Peyer's patch (tissue), 4 donors: ENCODE data around the gene AANAT. TPM values are rescaled to one million over a fixed set of nuclear protein-coding genes. Genes with fewer than 3 reads are reported as not detected.

Experiments
- DNase-seq, 3 donors: peaks; one replicate each; pipeline ENCODE4 v3.0.0-alpha.2; 2017 to 2019
- H3K27ac ChIP-seq, 4 donors: fragments of 200-600 bp; sonication (generic); one replicate each; pipeline ENCODE4 v1.5.1; 2016 to 2019
- H3K27me3 ChIP-seq, 2 donors: fragments of 200-600 bp; sonication (generic); one replicate each; pipeline ENCODE4 v1.5.1; 2019
- H3K36me3 ChIP-seq, 3 donors: fragments of 200-600 bp; sonication (generic); one replicate each; pipeline ENCODE4 v1.5.1; 2016 to 2019
- H3K4me1 ChIP-seq, 4 donors: fragments of 200-600 bp; sonication (generic); one replicate each; pipeline ENCODE4 v1.5.1; 2016 to 2019
- H3K4me3 ChIP-seq, 4 donors: fragments of 200-600 bp; sonication (generic); 1 replicate in 3 of 4; 2 replicates in 1 of 4; pipeline ENCODE4 v1.5.1; 2016 to 2019; ENCODE audit warnings: mild to moderate bottlenecking in 1 of 4
- H3K9me3 ChIP-seq, 4 donors: fragments of 200-600 bp; sonication (generic); one replicate each; pipeline ENCODE4 v1.5.1; 2016 to 2019; ENCODE audit warnings: mild to moderate bottlenecking in 1 of 4
- CTCF ChIP-seq, 6 experiments: fragments of 450-650 bp in 4 of 6; fragments of 200-600 bp in 2 of 6; sonication (generic) in 1 of 6; IDR thresholded peaks; one replicate each; pipeline ENCODE4 v1.5.1; 2017 to 2019; ENCODE audit warnings: antibody characterized with exemption in 6 of 6, mild to moderate bottlenecking in 3 of 6, moderate library complexity in 1 of 6
- POLR2A ChIP-seq, 2 donors: fragments of 450-650 bp; IDR thresholded peaks; one replicate each; pipeline ENCODE4 v1.5.1; 2017; ENCODE audit warnings: antibody characterized with exemption in 2 of 2, mild to moderate bottlenecking in 2 of 2, moderate library complexity in 2 of 2
- total RNA-seq, 4 donors: library from RNA; depleted of rRNA; stranded (reverse); fragments of >200 nt; gene quantifications; one replicate each; pipeline ENCODE4 v1.1.0, GENCODE V29; 2016

AANAT gene
- total RNA-seq, 4 donors from 2014 or later = not detected

- peak overlapping the region in 3 of 4 donors; percentile 16 to 94 (median 26) for H3K4me3 ChIP-seq
- DNase-seq = no peak
- peaks cover 0 to 62% (median 37%) of the 10 kb centered on the region in 4 donors for H3K4me1 ChIP-seq
Observed at GRCh38 chr17:76497699-76497978, 30.2 kb downstream of the AANAT start.

GRCh38 chr17:76497979-76498875 is 30.8 kb downstream of the AANAT start:
- Histone ChIP-seq H3K4me3 (peak overlapping the region; percentile 16 to 94 (median 56)), H3K4me1 (peaks cover 0 to 56% (median 32%) of the 10 kb centered on the region in 4 donors), H3K27me3 (no peaks in the 10 kb centered on the region), H3K27ac (peak overlapping the region; percentile 51 to 97 (median 78)), H3K36me3 (no peaks in the 10 kb centered on the region), H3K9me3 (no peaks in the 10 kb centered on the region)
- TF ChIP-seq POLR2A (IDR thresholded peaks at IDR 0.05) (no peak), CTCF (IDR thresholded peaks at IDR 0.05) (no peak)
- DNase-seq = peak; percentile 44 to 80 (median 79)

More at GRCh38 chr17:76497699-76497978, 30.2 kb downstream of the AANAT start:
- no peaks in the 10 kb centered on the region for H3K36me3 ChIP-seq
- no peaks in the 10 kb centered on the region for H3K27me3 ChIP-seq
- no peaks in the 10 kb centered on the region for H3K9me3 ChIP-seq
- TF ChIP-seq CTCF (IDR thresholded peaks at IDR 0.05) (no peak), POLR2A (IDR thresholded peaks at IDR 0.05) (no peak)
- peak overlapping the region; percentile 51 to 97 (median 78) for H3K27ac ChIP-seq

- H3K9me3 ChIP-seq = no peaks in the 10 kb centered on the region
- H3K27me3 ChIP-seq = no peaks in the 10 kb centered on the region
- H3K4me1 ChIP-seq = peaks cover 0 to 49% (median 25%) of the 10 kb centered on the region in 4 donors
- H3K36me3 ChIP-seq = no peaks in the 10 kb centered on the region
- DNase-seq = peak in 1 of 3 donors; percentile 69
- TF ChIP-seq CTCF (IDR thresholded peaks at IDR 0.05) = no peak
- TF ChIP-seq POLR2A (IDR thresholded peaks at IDR 0.05) = no peak
- peak overlapping the region; percentile 51 to 97 (median 78) for H3K27ac ChIP-seq
- H3K4me3 ChIP-seq = peak overlapping the region in 3 of 4 donors; percentile 85 to 94 (median 87)
Observed at GRCh38 chr17:76498876-76499251, 31.5 kb downstream of the AANAT start.

- H3K27ac ChIP-seq = peak overlapping the region; percentile 82 to 97 (median 84)
Observed at GRCh38 chr17:76499267-76499667, 31.9 kb downstream of the AANAT start.

GRCh38 chr17:76500074-76500746 is 32.8 kb downstream of the AANAT start:
- H3K36me3 ChIP-seq = no peaks in the 10 kb centered on the region
- no peak for TF ChIP-seq POLR2A (IDR thresholded peaks at IDR 0.05)
- no peak for TF ChIP-seq CTCF (IDR thresholded peaks at IDR 0.05)
- H3K27me3 ChIP-seq = no peaks in the 10 kb centered on the region
- peak overlapping the region; percentile 82 to 97 (median 84) for H3K27ac ChIP-seq
- no peaks in the 10 kb centered on the region for H3K9me3 ChIP-seq
- no peak for DNase-seq
- peak overlapping the region; percentile 85 to 96 (median 90) for H3K4me3 ChIP-seq
- H3K4me1 ChIP-seq = peaks cover 0 to 45% (median 18%) of the 10 kb centered on the region in 4 donors

More at GRCh38 chr17:76499267-76499667, 31.9 kb downstream of the AANAT start:
- Histone ChIP-seq H3K4me1 (peaks cover 0 to 45% (median 21%) of the 10 kb centered on the region in 4 donors), H3K4me3 (peak overlapping the region; percentile 85 to 96 (median 90)), H3K36me3 (no peaks in the 10 kb centered on the region), H3K9me3 (no peaks in the 10 kb centered on the region), H3K27me3 (no peaks in the 10 kb centered on the region)
- TF ChIP-seq POLR2A (IDR thresholded peaks at IDR 0.05) (no peak), CTCF (IDR thresholded peaks at IDR 0.05) (no peak)
- no peak for DNase-seq
